ENCODE data around the gene HIGD2A. TPM values are rescaled to one million over a fixed set of nuclear protein-coding genes. Genes with fewer than 3 reads are reported as not detected.

The HIGD2A gene
- total and polyA plus RNA-seq, 2 donors (not counting 3 experiments of a cell fraction or from before 2014, with no cell fraction given) = 96.2 to 210 TPM

- H3K9me1 ChIP-seq (replicated peaks; ENCODE audit: control insufficient read depth, extremely low read depth, insufficient read depth, low read length) = no peaks in the 10 kb centered on the region
- no peak overlapping the region for H3K9ac ChIP-seq (replicated peaks; ENCODE audit: extremely low read depth, insufficient read depth, low read length)
- no peak for TF ChIP-seq FOS (IDR thresholded peaks at IDR 0.05; ENCODE audit: borderline replicate concordance, insufficient read depth, low read length)
- no peak for TF ChIP-seq MYC (IDR thresholded peaks at IDR 0.05; ENCODE audit: low read depth, low read length)
- no peak for TF ChIP-seq GATA2 (IDR thresholded peaks at IDR 0.05; ENCODE audit: insufficient read depth, insufficient read length, low read depth, low read length)
- TF ChIP-seq POLR2A (IDR thresholded peaks at IDR 0.05; ENCODE audit: low read depth, low read length) = no peak
- no peak for TF ChIP-seq JUN (IDR thresholded peaks at IDR 0.05; ENCODE audit: borderline replicate concordance, insufficient read depth, insufficient read length, low read depth)
- no peak for TF ChIP-seq POLR2AphosphoS5 (IDR thresholded peaks at IDR 0.05; ENCODE audit: insufficient read depth, low read depth, low read length)
- no peak for TF ChIP-seq MAX (IDR thresholded peaks at IDR 0.05; ENCODE audit: insufficient read depth, insufficient read length)
- no peak for TF ChIP-seq CTCF (IDR thresholded peaks at IDR 0.05; ENCODE audit: extremely low read depth in 1 of 2, insufficient read depth in 1 of 2, low read depth in 1 of 2, low read length in 2 of 2)
- TF ChIP-seq EZH2 (IDR thresholded peaks at IDR 0.05; ENCODE audit: borderline replicate concordance, low read depth, low read length, severe bottlenecking) = no peak
- POLR2A ChIA-PET = no interaction called here
- H3K27me3 ChIP-seq (ENCODE audit: control insufficient read depth in 2 of 2, insufficient read depth in 2 of 2, low read length in 2 of 2) = no peaks in the 10 kb centered on the region
- H3K36me3 ChIP-seq (ENCODE audit: control insufficient read depth in 2 of 2, extremely low read depth in 1 of 2, insufficient read depth in 2 of 2, low read length in 2 of 2) = no peaks in the 10 kb centered on the region
- DNase-seq (ENCODE audit: low read depth, low spot score) = peak; percentile 45
- H3K79me2 ChIP-seq (ENCODE audit: control insufficient read depth, insufficient read depth, low read length) = peaks cover 11% of the 10 kb centered on the region
- H3K4me1 ChIP-seq (ENCODE audit: control insufficient read depth, extremely low read depth, insufficient read depth, low read length) = peaks cover 12% of the 10 kb centered on the region
- no peaks in the 10 kb centered on the region for H4K20me1 ChIP-seq (replicated peaks; ENCODE audit: control insufficient read depth, extremely low read depth, insufficient read depth, low read length)
- no peak overlapping the region for H3K4me3 ChIP-seq (replicated peaks in 1 of 3; ENCODE audit: insufficient read depth in 1 of 3, low read depth in 1 of 3, low read length in 3 of 3)
- no peak overlapping the region for H3K4me2 ChIP-seq (ENCODE audit: insufficient read depth, low read length)
- FAIRE-seq = peak; percentile 37
- intact Hi-C loops (cut with micrococcal nuclease) (loop anchor here (5.0 kb wide), 1 partner anchor 69 kb away; no protein-coding TSS in a partner anchor), dilution Hi-C loops (cut with MboI; ENCODE audit: extremely low pct_ligation_motif_present, low sequenced_read_pairs) (no loop called here)
- no peak overlapping the region for H3K27ac ChIP-seq (ENCODE audit: insufficient read depth, low read depth, low read length)
- no peak overlapping the region for H2AFZ ChIP-seq (ENCODE audit: low read depth, low read length)
- no TSS peak for BruUV-seq (replicated peaks)
- CTCF ChIA-PET = interaction anchor here (0.9 to 4.0 kb wide), 5 partner anchors 11 to 152 kb away, joined by 3 to 88 read pairs (median 6); partner anchors contain the start of gene FAF2
- H3K9me3 ChIP-seq (replicated peaks; ENCODE audit: control insufficient read depth, insufficient read depth, low read length) = no peaks in the 10 kb centered on the region
Measured at GRCh38 chr5:176418251-176418650, 29.7 kb downstream of the HIGD2A start.
